Measurements from ENCODE around the gene DNAH10. TPM values are rescaled to one million over a fixed set of nuclear protein-coding genes. Genes with fewer than 3 reads are reported as not detected.

Gene DNAH10
- total RNA-seq, 1 donor from 2014 or later: 0.16 TPM

DNA sequence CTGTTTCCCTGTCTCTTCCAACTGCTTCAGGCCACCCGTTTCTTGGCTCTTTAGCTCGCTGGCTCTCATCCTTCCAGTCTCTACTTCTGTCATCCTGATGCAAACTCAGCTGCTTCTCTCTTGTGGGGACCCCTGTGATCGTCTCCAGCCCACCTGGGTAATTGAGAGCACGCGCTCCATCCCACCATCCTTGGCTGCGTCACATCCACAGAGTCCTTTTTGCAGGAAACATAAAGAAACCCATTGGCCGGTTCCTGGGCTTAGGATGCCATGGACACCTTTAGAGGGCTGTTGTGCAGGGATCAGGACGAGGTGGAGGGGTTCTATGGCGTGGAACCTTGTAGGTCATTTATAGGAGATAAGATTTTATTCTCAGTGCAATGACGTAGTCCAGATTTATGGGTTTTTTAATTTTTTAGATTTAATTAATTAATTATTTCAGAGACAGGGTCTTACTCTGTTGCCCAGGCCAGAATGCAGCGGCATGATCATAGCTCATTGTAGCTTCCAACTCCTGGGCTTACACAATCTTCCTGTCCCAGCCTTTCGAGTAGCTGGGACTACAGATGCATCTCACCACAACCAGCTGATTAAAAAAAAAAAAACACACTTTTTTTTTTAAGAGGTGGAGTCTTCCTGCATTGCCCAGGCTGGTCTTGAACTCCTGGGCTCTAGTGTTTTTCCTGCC is 127.9 kb downstream of the DNAH10 start:
- Mint-ChIP-seq H3K9me3 (ENCODE audit: unreplicated experiment) (no peaks in the 10 kb centered on the region), H3K4me1 (ENCODE audit: unreplicated experiment) (peaks cover 10% of the 10 kb centered on the region), H3K27me3 (ENCODE audit: unreplicated experiment) (peaks cover 29% of the 10 kb centered on the region), H3K36me3 (ENCODE audit: unreplicated experiment) (no peaks in the 10 kb centered on the region), H3K27ac (ENCODE audit: unreplicated experiment) (no peak overlapping the region), H3K4me3 (ENCODE audit: unreplicated experiment) (no peak overlapping the region)
- TF ChIP-seq, protein P1, sequence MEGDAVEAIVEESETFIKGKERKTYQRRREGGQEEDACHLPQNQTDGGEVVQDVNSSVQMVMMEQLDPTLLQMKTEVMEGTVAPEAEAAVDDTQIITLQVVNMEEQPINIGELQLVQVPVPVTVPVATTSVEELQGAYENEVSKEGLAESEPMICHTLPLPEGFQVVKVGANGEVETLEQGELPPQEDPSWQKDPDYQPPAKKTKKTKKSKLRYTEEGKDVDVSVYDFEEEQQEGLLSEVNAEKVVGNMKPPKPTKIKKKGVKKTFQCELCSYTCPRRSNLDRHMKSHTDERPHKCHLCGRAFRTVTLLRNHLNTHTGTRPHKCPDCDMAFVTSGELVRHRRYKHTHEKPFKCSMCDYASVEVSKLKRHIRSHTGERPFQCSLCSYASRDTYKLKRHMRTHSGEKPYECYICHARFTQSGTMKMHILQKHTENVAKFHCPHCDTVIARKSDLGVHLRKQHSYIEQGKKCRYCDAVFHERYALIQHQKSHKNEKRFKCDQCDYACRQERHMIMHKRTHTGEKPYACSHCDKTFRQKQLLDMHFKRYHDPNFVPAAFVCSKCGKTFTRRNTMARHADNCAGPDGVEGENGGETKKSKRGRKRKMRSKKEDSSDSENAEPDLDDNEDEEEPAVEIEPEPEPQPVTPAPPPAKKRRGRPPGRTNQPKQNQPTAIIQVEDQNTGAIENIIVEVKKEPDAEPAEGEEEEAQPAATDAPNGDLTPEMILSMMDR (IDR thresholded peaks at IDR 0.05): no peak
- DNase-seq (ENCODE audit: extremely low spot score, unreplicated experiment): no peak

DNA sequence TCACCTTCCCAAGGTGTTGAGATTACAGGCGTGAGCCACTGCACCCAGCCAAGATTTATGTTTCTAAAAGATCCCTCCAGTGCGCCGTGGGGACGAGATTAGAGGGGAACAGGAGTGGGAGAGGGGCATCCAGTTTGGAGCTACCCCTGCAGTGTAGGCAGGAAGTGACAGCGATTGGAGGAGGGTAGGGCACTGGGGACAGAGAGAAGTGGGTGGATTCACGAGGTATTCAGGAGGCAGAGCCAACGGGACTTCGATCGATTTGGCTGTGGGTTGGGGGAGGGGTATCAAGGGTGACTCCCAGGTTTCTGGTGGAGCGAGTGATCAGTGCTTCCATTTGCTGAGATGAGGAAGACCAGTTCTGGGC is 128.4 kb downstream of the DNAH10 start:
- Mint-ChIP-seq H3K4me3 (ENCODE audit: unreplicated experiment) (no peak overlapping the region), H3K36me3 (ENCODE audit: unreplicated experiment) (no peaks in the 10 kb centered on the region), H3K27ac (ENCODE audit: unreplicated experiment) (no peak overlapping the region), H3K9me3 (ENCODE audit: unreplicated experiment) (no peaks in the 10 kb centered on the region), H3K4me1 (ENCODE audit: unreplicated experiment) (peaks cover 10% of the 10 kb centered on the region), H3K27me3 (ENCODE audit: unreplicated experiment) (peaks cover 24% of the 10 kb centered on the region)
- no peak for DNase-seq (ENCODE audit: extremely low spot score, unreplicated experiment)
- TF ChIP-seq, protein P1 (IDR thresholded peaks at IDR 0.05): no peak

DNA sequence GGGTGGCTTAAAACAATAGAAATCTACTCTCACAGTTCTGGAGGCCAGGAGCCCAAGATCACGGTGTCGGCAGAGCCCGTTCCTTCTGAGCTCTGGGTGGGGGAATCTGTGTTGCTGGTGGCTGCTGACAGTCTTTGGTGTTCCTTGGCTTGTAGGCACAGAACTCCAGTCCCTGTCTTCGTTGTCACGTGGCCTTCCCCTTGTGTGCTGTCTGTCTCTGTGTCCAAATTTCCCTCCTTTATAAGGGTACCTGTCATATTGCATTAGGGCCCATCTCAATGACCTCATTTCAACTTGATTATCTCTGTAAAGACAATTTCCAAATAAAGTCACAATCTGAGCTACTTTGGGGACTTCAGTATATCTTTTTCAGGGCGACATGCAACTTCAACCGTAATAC is 128.9 kb downstream of the DNAH10 start:
- no peaks in the 10 kb centered on the region for H3K36me3 Mint-ChIP-seq (ENCODE audit: unreplicated experiment)
- no peak overlapping the region for H3K4me3 Mint-ChIP-seq (ENCODE audit: unreplicated experiment)
- TF ChIP-seq, protein P1 (IDR thresholded peaks at IDR 0.05): no peak
- no peaks in the 10 kb centered on the region for H3K9me3 Mint-ChIP-seq (ENCODE audit: unreplicated experiment)
- peaks cover 21% of the 10 kb centered on the region for H3K27me3 Mint-ChIP-seq (ENCODE audit: unreplicated experiment)
- no peak for DNase-seq (ENCODE audit: extremely low spot score, unreplicated experiment)
- peaks cover 10% of the 10 kb centered on the region for H3K4me1 Mint-ChIP-seq (ENCODE audit: unreplicated experiment)
- H3K27ac Mint-ChIP-seq (ENCODE audit: unreplicated experiment): no peak overlapping the region

DNA sequence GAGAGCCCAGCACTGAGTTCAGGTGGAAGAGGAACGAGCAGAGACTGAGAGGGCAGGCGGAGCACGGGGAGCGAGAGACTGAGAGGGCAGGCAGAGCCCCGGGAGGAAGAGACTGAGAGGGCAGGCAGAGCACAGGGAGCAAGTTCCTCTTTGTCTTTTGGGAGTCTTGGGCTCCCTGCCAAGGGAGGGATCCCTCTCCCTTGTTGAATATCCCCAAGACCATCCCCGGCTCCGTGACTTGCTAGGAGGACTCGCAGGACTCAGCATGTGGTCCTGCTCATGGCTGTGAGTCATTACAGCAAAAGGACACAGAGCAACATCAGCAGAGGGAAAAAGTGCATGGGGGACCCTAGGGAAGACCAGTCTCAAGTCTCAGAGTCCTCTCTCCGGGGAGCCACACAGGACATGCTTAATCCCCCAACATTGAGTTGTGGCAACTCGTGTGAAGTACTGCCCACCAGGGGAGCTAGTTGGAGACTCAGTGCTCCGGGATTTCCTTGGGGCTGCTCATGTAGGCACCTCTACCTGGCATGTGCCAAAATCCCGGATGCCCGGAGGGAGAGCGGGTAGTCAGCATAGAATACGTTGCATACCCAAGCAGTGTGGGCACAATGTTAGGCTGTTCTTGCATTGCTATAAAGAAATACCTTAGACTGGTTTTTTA is 129.5 kb downstream of the DNAH10 start:
- H3K4me3 Mint-ChIP-seq (ENCODE audit: unreplicated experiment): no peak overlapping the region
- TF ChIP-seq, protein P1 (IDR thresholded peaks at IDR 0.05): no peak
- no peak for DNase-seq (ENCODE audit: extremely low spot score, unreplicated experiment)
- H3K27ac Mint-ChIP-seq (ENCODE audit: unreplicated experiment): no peak overlapping the region
- H3K4me1 Mint-ChIP-seq (ENCODE audit: unreplicated experiment): peaks cover 13% of the 10 kb centered on the region
- no peaks in the 10 kb centered on the region for H3K9me3 Mint-ChIP-seq (ENCODE audit: unreplicated experiment)
- peaks cover 16% of the 10 kb centered on the region for H3K27me3 Mint-ChIP-seq (ENCODE audit: unreplicated experiment)
- H3K36me3 Mint-ChIP-seq (ENCODE audit: unreplicated experiment): no peaks in the 10 kb centered on the region

DNA sequence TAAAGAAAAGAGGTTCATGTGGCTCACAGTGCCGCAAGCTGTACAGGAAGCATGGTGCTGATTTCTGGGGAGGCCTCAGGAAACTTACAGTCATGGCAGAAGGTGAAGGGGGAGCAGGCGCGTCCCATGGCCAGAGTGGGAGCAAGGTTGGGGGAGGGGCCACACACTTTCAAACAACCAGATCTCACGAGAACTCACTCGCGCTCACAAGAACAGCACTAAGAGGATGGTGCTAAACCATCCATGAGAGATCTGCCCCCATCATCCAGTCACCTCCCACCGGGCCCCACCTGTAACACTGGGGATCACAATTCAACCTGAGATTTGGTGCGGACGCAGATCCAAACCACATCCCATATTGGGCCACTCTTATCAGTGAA is 130.1 kb downstream of the DNAH10 start:
- TF ChIP-seq, protein P1 (IDR thresholded peaks at IDR 0.05): no peak
- H3K36me3 Mint-ChIP-seq (ENCODE audit: unreplicated experiment): no peaks in the 10 kb centered on the region
- H3K27me3 Mint-ChIP-seq (ENCODE audit: unreplicated experiment): peaks cover 12% of the 10 kb centered on the region
- no peak overlapping the region for H3K27ac Mint-ChIP-seq (ENCODE audit: unreplicated experiment)
- H3K4me1 Mint-ChIP-seq (ENCODE audit: unreplicated experiment): peaks cover 18% of the 10 kb centered on the region
- no peak for DNase-seq (ENCODE audit: extremely low spot score, unreplicated experiment)
- no peak overlapping the region for H3K4me3 Mint-ChIP-seq (ENCODE audit: unreplicated experiment)
- H3K9me3 Mint-ChIP-seq (ENCODE audit: unreplicated experiment): no peaks in the 10 kb centered on the region

All from osteocyte (in vitro differentiated cells).